ENCODE measurements around the gene SPOCK1. TPM values are rescaled to one million over a fixed set of nuclear protein-coding genes. Genes with fewer than 3 reads are reported as not detected.

SPOCK1 gene
- total and polyA plus RNA-seq, 2 donors (not counting 3 experiments of a cell fraction or from before 2014, with no cell fraction given) = 144 to 280 TPM

- Histone ChIP-seq H4K20me1 (replicated peaks; ENCODE audit: control insufficient read depth, extremely low read depth, insufficient read depth, low read length) (no peaks in the 10 kb centered on the region), H2AFZ (ENCODE audit: low read depth, low read length) (no peak overlapping the region), H3K4me1 (ENCODE audit: control insufficient read depth, extremely low read depth, insufficient read depth, low read length) (no peaks in the 10 kb centered on the region), H3K4me3 (replicated peaks in 1 of 3; ENCODE audit: insufficient read depth in 1 of 3, low read depth in 1 of 3, low read length in 3 of 3) (no peak overlapping the region), H3K36me3 (ENCODE audit: control insufficient read depth in 2 of 2, extremely low read depth in 1 of 2, insufficient read depth in 2 of 2, low read length in 2 of 2) (no peaks in the 10 kb centered on the region), H3K4me2 (ENCODE audit: insufficient read depth, low read length) (no peak overlapping the region), H3K27ac (ENCODE audit: insufficient read depth, low read depth, low read length) (no peak overlapping the region), H3K79me2 (ENCODE audit: control insufficient read depth, insufficient read depth, low read length) (no peaks in the 10 kb centered on the region), H3K9me3 (replicated peaks; ENCODE audit: control insufficient read depth, insufficient read depth, low read length) (no peaks in the 10 kb centered on the region), H3K9me1 (replicated peaks; ENCODE audit: control insufficient read depth, extremely low read depth, insufficient read depth, low read length) (no peaks in the 10 kb centered on the region), H3K9ac (replicated peaks; ENCODE audit: extremely low read depth, insufficient read depth, low read length) (no peak overlapping the region), H3K27me3 (ENCODE audit: control insufficient read depth in 2 of 2, insufficient read depth in 2 of 2, low read length in 2 of 2) (no peaks in the 10 kb centered on the region)
- no peak for TF ChIP-seq JUN (IDR thresholded peaks at IDR 0.05; ENCODE audit: borderline replicate concordance, insufficient read depth, insufficient read length, low read depth)
- TF ChIP-seq MYC (IDR thresholded peaks at IDR 0.05; ENCODE audit: low read depth, low read length) = no peak
- no peak for TF ChIP-seq POLR2AphosphoS5 (IDR thresholded peaks at IDR 0.05; ENCODE audit: insufficient read depth, low read depth, low read length)
- no peak for TF ChIP-seq EZH2 (IDR thresholded peaks at IDR 0.05; ENCODE audit: borderline replicate concordance, low read depth, low read length, severe bottlenecking)
- no peak for TF ChIP-seq GATA2 (IDR thresholded peaks at IDR 0.05; ENCODE audit: insufficient read depth, insufficient read length, low read depth, low read length)
- TF ChIP-seq POLR2A (IDR thresholded peaks at IDR 0.05; ENCODE audit: low read depth, low read length) = no peak
- no peak for TF ChIP-seq MAX (IDR thresholded peaks at IDR 0.05; ENCODE audit: insufficient read depth, insufficient read length)
- no peak for TF ChIP-seq FOS (IDR thresholded peaks at IDR 0.05; ENCODE audit: borderline replicate concordance, insufficient read depth, low read length)
- TF ChIP-seq CTCF (IDR thresholded peaks at IDR 0.05; ENCODE audit: extremely low read depth in 1 of 2, insufficient read depth in 1 of 2, low read depth in 1 of 2, low read length in 2 of 2) = no peak
- ChIA-PET CTCF (interaction anchor here (0.7 to 2.3 kb wide), 2 partner anchors 9 to 10 kb away, joined by 3 to 6 read pairs; no protein-coding TSS in a partner anchor), POLR2A (no interaction called here)
- FAIRE-seq (no peak), DNase-seq (ENCODE audit: low read depth, low spot score) (no peak)
- no TSS peak for BruUV-seq (replicated peaks)
- intact Hi-C loops (cut with micrococcal nuclease) = no loop called here
- dilution Hi-C loops (cut with MboI; ENCODE audit: extremely low pct_ligation_motif_present, low sequenced_read_pairs) = no loop called here
Observed at GRCh38 chr5:136994154-136994553, 505.0 kb downstream of the SPOCK1 start.

All from endothelial cell of umbilical vein (primary cell).